Omental fat pad (tissue), 4 donors: ENCODE measurements around the gene NMNAT2. TPM values are rescaled to one million over a fixed set of nuclear protein-coding genes. Genes with fewer than 3 reads are reported as not detected.

ENCODE experiments used
- ATAC-seq: fragments of 150-250 bp; one replicate; pipeline ENCODE4 v1.9.1; 2016; ENCODE audit warnings: mild to moderate bottlenecking, moderate library complexity; ENCODE audit not compliant: low FRiP score
- DNase-seq: peaks from one replicate; pipeline ENCODE4 v3.0.0-alpha.2; 2019; ENCODE audit warnings: low spot score
- total RNA-seq, 4 donors: library from RNA; depleted of rRNA; stranded (reverse); fragments of >200 nt; gene quantifications; one replicate each; pipeline ENCODE4 v1.1.0, GENCODE V29; 2016
- TF ChIP-seq, protein P1 (sequence below), 3 donors: fragments of 450-650 bp; IDR thresholded peaks; one replicate each; pipeline ENCODE4 v1.5.1; 2016 to 2017; ENCODE audit warnings: antibody characterized with exemption in 3 of 3, mild to moderate bottlenecking in 3 of 3, moderate library complexity in 2 of 3

Gene NMNAT2
- total RNA-seq, 4 donors from 2014 or later: 0.84 to 11.3 (median 5.2) TPM

GRCh38 chr1:183199304-183199703 lies 218.9 kb downstream of the NMNAT2 start:
- TF ChIP-seq, protein P1, sequence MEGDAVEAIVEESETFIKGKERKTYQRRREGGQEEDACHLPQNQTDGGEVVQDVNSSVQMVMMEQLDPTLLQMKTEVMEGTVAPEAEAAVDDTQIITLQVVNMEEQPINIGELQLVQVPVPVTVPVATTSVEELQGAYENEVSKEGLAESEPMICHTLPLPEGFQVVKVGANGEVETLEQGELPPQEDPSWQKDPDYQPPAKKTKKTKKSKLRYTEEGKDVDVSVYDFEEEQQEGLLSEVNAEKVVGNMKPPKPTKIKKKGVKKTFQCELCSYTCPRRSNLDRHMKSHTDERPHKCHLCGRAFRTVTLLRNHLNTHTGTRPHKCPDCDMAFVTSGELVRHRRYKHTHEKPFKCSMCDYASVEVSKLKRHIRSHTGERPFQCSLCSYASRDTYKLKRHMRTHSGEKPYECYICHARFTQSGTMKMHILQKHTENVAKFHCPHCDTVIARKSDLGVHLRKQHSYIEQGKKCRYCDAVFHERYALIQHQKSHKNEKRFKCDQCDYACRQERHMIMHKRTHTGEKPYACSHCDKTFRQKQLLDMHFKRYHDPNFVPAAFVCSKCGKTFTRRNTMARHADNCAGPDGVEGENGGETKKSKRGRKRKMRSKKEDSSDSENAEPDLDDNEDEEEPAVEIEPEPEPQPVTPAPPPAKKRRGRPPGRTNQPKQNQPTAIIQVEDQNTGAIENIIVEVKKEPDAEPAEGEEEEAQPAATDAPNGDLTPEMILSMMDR (IDR thresholded peaks at IDR 0.05): no peak
- DNase-seq (no peak), ATAC-seq (no peak)

- peak; percentile 36 for DNase-seq
- ATAC-seq: peak; percentile 98
- TF ChIP-seq, protein P1 (IDR thresholded peaks at IDR 0.05): no peak
Measured at GRCh38 chr1:183198463-183198862, 219.7 kb downstream of the NMNAT2 start.

Other genes with a start within 250 kb of the NMNAT2 start
- gene LAMC2, start 232.1 kb downstream of the NMNAT2 start, total RNA-seq: 10 to 100 TPM in 2 of 4 donors, 1 to 10 TPM in 2; 2.6 to 23.3 (median 7.3) TPM
- 10 to 100 TPM; 30.3 to 59.9 (median 38.4) TPM for gene SMG7, start 54.1 kb upstream of the NMNAT2 start, total RNA-seq
- 10 to 100 TPM; 20.4 to 85.0 (median 44.4) TPM for gene NCF2, start 172.1 kb upstream of the NMNAT2 start, total RNA-seq
- 10 to 100 TPM; 68.7 to 99.2 (median 90.2) TPM for gene ARPC5, start 217.4 kb upstream of the NMNAT2 start, total RNA-seq
- gene APOBEC4, start 234.9 kb upstream of the NMNAT2 start, total RNA-seq: not detected